NCI-H526 (cell line): ENCODE measurements around the gene OR2AT4.
"Not testable (repeated sequence)": the region's sequence is repeated elsewhere in the genome, so short reads cannot be mapped to it uniquely, and the experiment has no call there.

ENCODE experiments used
- DNase-seq, 2 experiments: peaks; one replicate each; lab custom pipeline; 2025; lab: John Stamatoyannopoulos, UW

OR2AT4 gene

DNA sequence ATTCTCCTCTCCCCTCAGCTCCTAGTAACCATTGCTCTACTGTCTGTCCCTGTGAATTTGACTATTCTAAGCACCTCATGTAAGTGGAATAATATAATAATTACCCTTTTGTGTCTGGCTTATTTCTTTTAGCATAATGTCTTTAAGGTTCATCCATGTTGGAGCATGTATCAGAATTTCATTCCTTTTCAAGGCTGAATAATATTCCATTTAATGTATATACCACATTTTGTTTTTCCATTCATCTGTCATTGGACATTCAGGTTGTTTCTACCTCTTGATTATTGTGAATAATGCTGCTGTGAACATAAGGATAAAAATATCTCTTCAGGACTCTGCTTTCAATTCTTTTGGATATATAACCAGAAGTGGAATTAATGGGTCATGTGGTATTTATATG is 28.1 kb downstream of the OR2AT4 start:
- no peak for DNase-seq

DNA sequence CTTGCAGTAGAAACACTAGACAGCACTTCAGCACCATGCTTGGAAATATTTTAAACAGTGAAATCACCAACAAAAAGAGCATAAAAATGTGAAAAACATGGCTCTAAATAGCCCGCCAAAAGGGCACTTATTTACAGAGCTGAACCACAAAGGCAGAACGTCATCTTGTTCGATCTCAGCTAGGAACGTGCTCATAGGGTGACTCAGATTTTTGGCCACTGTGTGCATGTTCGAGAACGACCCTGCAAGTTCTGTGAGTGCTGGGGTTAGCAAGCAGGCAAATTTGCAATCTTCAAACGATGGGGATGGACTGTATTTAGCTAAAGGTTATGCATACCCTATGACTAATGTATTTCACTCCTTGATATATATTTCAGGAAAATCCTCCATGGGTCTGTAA is 30.6 kb downstream of the OR2AT4 start:
- no peak for DNase-seq

DNA sequence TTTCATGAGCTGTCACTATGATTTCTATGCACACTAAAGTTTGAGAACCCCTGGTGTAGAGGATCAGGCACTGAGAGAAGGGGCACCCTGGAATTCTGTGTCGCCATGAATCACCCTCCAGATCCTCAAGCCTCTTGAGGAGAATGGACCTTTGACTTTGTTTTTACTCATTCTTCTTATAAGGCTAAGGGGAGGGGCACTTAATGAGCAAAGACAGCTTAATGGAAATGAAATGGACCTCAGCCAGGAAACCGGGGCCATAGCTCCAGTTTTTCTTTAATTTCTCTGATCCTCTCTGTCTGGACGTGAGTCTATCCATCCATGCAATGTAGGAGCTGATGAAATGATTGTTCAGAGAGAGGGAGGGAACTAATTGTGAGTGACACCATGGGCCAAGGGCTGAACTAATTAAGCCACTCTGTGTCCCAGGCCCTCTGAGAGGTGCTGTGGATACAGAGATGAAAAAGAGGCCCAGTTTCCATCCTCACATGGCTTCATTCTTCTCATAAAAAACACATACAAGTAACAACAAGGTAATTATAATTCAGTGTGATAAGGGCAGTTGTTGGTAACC is 32.8 kb downstream of the OR2AT4 start:
- DNase-seq: no peak

DNA sequence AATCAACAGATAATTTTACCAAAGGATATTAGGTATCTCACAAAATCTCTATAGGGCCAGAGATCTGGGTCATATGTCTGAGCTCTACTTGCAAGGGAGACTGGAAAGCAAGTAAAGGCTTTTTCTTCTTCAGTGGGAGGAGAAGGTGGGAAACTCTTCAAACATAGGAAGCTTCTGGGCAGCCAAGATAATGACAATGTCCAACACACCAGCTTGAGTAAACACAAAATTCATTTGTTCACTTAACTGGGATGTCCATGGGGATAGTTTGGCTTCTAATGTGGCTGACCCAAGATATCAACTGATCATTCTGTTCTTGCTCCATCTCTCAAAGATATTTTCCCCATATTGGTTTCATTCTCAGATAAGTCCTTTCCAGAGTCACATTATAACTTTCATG is 37.4 kb downstream of the OR2AT4 start:
- no peak for DNase-seq

DNA sequence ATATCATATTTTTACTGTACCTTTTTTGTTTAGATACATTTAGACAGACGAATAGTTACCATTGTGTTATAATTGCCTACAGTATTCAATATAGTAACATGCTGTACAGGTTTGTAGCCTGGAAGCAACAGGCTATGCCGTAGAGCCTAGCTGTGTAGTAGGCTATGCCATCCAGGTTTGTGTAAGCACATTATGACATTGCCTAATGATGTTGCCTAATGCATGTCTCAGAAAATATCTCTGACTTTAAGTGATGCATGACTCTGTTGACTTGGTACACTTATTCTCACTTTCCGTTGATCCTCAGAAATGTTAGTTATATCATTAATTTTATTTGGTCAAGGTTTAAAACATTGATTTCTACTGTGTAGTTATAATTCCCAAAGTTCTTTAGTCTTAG is 39.9 kb downstream of the OR2AT4 start:
- no peak for DNase-seq

DNA sequence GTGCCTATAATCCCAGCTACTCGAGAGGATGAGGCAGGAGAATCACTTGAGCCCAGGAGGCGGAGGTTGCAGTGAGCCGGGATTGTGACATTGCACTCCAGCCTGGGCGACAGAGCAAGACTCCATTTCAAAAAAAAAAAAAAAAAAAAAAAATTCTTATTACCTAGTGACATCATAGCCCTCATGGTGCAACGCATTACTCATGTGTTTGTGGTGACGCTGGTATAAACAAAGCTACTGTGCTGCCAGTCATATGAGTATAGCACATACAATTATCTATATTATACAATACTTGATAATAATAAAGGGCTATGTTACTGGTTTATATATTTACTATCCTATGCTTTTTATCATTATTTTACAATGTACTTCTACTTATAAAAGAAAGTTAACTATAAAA is 41.2 kb downstream of the OR2AT4 start:
- no peak for DNase-seq

DNA sequence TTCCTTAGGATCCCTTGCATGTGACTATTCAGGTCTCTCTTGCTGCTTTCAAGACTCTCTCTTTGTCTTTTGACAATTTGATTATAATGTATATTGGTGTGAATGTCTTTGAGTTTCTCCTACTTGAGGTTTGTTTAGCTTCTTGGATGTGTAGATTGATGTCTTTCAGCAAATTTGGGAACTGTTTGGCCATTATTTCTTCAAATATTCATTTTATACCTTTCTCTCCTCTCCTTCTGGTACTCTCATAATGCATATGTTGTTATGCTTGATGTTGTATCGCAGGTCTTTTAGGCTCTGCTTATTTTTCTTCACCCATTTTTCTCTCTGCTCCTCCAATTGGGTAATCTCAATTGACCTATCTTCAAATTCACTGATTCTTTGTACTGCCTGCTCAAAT is 44.2 kb downstream of the OR2AT4 start:
- DNase-seq: no peak

DNA sequence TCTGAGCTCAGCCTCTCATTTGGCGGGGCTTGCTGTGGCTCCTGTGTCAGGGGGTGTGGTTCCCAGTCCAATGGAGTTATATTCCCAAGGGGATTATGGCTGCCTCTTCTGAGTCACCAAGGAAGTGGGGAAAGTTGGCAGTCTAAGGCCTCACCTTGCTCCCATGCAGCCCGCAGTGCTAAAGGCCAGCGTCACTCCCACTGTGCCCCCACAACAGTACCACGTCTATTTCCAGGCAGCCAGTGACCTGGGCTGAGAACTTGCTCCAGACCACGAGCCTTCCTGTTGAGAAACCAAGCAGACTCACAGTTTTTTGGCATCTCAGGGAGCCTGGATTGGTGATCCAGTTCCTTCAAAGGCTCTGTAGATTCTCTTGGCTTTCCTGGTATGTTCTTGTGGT is 45.6 kb downstream of the OR2AT4 start:
- DNase-seq: no peak

DNA sequence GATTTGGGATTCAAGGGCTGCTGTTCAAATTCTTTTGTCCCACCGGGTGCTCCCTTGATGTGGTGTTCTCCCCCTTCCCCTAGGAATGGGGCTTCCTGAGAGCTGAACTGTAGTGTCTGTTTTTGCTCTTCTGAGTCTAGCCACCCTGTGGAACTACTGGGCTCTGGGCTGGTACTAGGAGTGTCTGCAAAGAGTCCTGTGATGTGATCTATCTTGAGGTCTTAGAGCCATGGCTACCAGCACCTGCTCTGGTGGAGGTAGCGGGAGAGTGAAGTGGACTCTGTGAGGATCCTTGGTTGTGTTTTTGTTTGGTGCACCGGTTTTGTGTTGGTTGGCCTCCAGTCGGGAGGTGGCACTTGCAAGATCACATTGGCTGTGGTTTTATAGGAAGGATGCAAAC is 46.2 kb downstream of the OR2AT4 start:
- no peak for DNase-seq

DNA sequence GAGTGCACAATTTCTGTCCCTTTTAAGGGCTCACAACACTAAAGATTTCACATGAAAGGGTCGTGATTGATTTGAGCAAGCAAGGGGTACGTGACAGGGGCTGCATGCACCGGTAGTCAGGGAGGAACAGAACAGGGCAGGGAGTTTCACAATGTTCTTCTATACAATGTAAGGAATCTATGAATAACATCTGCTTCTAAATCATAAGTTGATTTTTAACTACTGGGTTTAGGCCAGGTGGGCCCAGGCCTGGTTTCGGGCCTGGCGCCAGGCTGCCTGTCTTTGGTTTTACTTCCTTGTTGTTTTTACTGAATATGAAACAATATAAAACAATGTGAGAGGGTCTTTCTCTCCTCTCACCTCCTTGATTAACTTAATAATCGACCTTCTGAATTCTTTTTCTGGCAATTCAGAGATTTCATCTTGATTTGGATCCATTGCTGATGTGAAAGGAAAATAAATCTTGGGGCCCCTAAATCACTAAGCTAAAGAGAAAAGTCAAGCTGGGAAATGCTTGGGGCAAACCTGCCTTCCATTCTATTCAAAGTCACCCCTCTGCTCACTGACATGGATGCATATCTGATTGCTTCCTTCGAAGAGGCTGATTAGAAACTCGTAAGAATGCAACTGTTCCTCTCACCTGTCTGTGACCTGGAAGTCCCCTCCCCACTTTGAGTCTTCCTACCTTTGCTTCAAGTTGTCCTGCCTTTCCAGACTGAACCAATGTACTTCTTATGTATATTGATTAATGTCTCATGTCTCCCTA is 47.0 kb downstream of the OR2AT4 start:
- DNase-seq: not testable (repeated sequence)

DNA sequence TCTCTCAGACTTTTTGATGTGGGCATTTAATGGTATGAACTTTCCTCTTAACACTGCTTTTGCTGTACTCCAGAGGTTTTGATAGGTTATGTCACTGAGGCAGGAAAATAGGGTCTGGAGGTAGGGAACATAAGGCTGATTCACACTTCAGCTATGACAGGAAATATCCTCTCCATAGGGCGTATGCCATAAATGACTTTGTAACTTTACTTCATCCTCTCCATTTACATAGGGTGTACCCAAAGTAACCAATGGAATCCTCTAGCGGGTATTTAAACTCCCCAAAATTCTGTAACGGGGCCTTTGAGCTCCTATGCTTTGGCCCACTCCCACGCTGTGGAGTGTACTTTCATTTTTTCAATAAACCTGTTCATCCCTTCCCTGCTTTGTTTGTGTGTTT is 49.5 kb downstream of the OR2AT4 start:
- no peak for DNase-seq

DNA sequence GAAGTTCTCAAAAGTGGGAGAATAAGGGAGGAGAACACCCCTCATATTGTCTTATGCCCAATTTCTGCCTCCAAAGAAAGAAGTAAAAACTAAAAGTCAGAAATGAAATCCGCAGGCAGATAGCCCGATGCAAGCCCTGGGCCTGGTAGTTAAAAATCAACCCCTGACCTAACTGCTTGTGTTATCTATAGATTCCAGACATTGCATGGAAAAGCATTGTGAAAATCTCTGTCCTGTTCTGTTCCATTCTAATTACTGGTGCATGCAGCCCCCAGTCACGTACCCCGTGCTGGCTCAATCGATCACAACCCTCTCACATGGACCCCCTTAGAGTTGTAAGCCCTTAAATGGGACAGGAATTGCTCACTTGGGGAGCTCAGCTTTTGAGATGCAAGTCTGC is 50.0 kb downstream of the OR2AT4 start:
- DNase-seq: not testable (repeated sequence)

DNA sequence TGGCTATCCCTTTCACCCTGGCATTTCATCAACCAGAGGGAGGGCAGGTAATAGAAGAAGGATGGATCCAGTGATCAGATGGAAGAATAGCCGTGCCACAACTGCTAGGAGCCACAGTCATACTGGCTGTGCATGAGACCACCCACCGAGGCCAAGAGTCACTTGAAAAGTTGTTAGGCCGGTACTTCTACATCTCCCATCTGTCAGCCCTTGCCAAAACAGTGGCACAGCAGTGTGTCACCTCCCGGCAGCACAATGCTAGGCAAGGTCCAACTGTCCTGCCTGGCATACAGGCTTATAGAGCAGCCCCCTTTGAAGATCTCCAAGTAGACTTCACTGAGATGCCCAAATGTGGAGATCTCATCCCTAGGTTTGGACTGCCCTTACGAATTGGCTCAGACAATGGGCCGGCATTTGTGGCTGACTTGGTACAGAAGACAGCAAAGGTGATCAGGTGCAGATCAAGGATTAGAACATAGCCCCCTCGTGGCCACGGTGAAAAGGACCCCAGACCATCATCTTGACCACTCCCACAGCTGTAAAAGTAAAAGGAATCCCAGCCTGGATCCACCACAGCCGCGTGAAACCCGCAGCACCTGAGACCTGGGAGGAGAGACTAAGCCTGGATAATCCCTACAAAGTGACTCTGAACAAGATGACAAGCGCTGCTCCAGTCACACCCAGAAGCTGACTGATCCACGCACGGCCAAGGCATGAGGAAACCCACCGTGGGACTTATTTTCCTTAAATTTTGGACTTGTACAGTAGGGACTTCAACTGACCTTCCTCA is 52.1 kb downstream of the OR2AT4 start:
- DNase-seq: not testable (repeated sequence)

DNA sequence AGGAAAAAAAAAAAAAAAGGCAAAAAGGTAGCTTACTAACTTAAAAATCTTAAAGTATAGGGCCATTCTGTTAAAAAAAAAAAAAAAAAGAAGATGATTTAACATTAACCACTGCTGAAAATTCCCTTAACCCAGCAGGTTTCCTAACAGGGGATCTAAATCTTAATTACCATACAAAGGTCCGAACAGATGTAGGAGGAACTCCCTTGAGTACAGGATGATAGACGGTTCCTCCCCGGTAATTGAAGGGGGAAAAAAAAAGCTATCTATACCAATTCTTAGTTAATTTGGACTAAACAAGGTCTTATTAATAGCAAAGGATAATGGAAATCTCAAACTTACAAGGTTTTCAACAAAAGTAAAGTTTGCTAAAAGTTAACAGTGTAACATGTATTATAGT is 54.9 kb downstream of the OR2AT4 start:
- not testable (repeated sequence) for DNase-seq

DNA sequence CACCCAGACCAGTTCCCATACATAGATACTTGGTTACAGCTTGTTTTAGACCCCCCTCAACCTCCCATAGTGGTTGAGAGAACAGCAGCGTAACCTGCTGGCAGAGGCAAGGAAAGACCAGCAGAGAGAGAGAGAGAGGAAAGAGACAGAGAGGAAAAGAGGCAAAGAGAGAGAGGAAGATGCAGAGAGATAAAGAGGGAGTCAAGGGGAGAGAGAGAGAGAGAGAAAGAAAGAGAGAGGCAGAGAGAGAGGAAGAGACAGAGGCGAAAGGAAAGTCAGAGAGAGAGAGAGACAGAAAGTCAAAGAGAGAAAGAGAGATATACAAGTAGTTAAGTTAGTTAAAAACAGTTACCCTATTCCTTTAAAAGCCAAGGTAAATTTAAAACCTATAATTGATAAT is 55.4 kb downstream of the OR2AT4 start:
- no peak for DNase-seq

DNA sequence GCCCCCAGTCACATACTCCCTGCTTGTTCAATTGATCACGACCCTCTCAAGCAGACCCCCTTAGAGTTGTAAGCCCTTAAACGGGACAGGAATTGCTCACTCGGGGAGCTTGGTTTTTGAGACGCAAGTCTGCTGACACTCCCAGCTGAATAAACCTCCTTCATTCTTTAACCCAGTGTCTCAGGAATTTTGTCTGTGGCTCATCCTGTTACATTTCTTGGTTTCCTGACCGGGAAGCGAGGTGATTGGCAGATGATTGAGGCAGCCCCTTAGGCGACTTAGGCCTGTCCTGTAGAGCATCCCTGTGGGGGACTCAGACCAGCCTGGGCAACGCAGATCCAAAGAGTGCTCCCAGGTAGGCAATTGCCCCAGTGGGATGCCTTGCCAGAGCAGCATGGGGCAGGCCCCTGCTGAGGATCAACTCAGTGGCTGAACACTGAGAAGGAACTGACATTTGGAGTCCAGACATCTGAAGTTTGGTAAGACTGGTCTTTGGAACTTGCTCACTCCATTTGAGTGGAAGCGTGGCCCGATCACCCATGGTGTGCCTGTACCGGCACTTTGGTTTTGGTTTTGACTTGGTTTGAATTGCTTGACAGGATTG is 56.4 kb downstream of the OR2AT4 start:
- DNase-seq: no peak

DNA sequence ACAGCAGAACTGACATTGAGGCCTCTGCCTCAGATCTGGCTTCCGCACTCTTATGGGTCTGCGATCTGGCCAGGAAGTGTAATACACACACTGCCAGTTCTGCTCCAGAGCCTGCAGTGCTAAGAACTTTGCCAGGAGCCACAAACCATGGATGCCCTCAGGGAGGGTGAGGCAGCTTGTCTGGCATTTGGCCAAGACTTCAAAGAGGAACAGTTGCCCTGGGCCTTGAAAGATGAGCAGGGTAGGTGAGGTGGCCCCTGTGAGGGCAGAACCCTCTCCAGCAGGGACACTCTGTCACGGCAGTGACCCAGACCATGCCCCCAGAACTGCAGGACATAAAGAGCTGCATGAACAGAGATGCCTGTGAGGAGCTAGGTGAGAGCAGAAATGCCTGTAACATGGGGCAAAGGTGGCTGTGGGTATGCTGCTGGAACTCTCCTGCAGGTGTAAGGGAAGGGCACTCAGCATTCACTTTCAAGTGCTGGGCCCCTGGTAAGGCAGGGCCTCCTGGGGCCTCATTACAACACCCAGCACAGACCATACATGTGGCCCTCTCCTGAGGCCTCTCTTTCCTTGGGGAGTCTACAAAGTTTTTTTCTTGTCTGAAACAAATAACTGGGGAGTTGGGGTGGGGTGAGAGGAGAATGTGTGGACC is 60.6 kb downstream of the OR2AT4 start:
- no peak for DNase-seq

DNA sequence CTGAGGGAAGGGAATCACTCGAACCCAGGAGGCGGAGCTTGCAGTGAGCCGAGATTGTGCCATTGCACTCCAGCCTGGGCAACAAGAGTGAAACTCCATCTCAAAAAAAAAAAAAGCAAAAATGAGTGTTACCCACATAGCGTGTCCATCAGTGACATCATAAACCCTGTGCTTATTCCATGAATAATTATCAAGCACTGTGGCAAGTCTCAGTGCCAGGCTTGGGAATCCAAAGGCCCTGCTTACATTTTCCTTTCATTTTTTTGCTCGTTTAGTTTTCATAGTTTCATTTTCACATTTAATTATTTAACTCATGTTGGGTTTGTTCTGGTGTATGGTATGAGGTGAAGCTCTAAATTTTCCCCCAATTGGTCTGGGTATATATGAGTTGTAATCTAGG is 61.4 kb downstream of the OR2AT4 start:
- no peak for DNase-seq

DNA sequence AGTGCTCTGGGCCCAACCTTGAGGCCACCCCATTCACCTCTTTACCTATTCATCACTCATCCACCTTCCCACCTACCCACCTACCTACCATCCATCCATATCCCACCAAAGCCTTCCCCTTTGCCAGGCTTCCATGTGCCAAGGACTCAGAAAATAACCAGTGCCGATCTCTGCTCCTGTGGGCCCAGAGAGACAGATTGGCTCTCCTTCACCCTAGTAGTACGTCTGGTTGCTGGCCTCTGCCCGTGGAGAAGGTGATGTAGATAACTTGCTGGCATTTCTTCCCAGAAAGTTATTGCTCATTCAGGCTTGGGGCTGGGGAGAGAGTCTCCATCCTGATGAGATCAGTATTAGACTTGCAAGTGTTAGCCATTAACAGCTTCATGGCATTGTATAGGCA is 62.8 kb downstream of the OR2AT4 start:
- no peak for DNase-seq

DNA sequence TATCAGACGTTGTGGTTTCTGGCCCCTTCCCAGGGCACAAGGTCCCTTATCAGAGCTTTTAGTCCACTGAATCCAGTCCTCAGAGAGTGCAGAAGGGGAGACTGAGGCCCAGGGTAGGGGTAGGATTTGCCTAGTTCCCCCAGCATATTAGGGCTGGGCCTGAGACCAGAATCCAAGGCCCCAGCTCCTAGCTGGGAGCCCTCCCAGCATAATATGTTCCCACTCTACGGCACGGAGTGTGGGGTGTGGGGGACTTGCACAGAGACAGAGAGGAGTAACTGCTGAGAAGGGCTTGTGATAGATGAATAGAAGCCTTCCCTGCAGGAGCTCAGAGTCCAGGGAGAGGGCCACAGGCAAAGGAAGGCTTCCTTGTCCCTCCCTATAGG is 64.1 kb downstream of the OR2AT4 start:
- no peak for DNase-seq

DNA sequence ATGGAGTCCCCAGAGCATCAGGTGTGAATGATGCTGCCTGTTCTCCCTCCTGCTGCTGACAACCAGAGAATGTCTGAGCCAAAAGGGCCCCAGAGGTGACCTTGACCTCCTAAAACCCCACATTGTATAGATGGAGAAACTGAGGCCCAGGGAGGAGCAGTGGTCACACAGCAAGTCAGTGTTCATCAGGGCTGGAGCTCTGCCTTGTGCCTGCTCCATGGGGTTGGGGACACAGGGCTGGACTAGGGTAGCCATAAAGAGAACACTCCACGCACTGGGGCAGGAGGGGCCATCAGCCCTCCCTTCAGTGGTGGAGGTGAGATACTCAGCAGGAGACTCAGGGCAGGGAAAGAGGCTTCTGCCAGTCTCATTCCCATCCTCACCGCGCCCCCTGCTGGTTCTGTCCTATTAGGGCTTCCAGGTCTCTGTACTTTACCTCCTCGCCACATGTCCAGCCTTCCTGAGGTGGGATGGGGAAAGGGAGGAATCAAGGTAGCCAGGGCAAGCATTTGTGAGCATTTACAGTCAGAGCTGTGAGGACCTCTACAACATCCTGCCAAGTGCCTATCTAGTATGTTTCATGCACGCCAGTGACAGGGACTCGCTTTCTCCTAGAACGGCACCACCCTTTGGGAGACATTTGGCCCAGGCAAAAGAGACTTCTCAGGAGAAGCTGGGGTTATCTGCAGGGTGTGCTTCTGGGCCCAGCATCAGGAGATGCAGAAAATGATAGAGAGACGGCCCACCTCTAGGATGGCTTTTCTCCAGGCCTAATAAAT is 64.7 kb downstream of the OR2AT4 start:
- DNase-seq: peak; percentile 54 to 92
